KMS-11 (cell line): ENCODE data around the gene TTLL13.

Source experiments
- H2AFZ ChIP-seq: fragments of 200-600 bp; sonication (generic); 2 replicates; pipeline ENCODE4 v1.6.1; 2016; ENCODE audit warnings: antibody characterized with exemption, mixed run types, low read depth
- H3K27ac ChIP-seq: fragments of 200-600 bp; sonication (generic); 2 replicates; pipeline ENCODE4 v1.6.1; 2016; ENCODE audit warnings: mild to moderate bottlenecking, mixed run types
- H3K27me3 ChIP-seq: fragments of 200-600 bp; sonication (generic); 2 replicates; pipeline ENCODE4 v1.6.1; 2017; ENCODE audit warnings: mild to moderate bottlenecking, low read depth, mixed run types, moderate library complexity; ENCODE audit not compliant: insufficient read depth
- H3K36me3 ChIP-seq: fragments of 200-600 bp; sonication (generic); 2 replicates; pipeline ENCODE4 v1.6.1; 2017; ENCODE audit warnings: mild to moderate bottlenecking, mixed run types; ENCODE audit not compliant: insufficient read depth
- H3K4me1 ChIP-seq: fragments of 200-600 bp; sonication (generic); 2 replicates; pipeline ENCODE4 v1.6.1; 2016; ENCODE audit warnings: mild to moderate bottlenecking, low read depth, mixed run types; ENCODE audit not compliant: poor library complexity, severe bottlenecking
- H3K4me2 ChIP-seq: fragments of 200-600 bp; sonication (generic); 2 replicates; pipeline ENCODE4 v1.7.0; 2016; ENCODE audit warnings: mild to moderate bottlenecking, mixed run types
- H3K4me3 ChIP-seq: fragments of 200-600 bp; sonication (generic); IDR thresholded peaks from 2 replicates; pipeline ENCODE4 v1.6.1; 2017; ENCODE audit warnings: low read depth, low read length, mixed read lengths; ENCODE audit not compliant: insufficient read depth
- H3K79me2 ChIP-seq: fragments of 200-600 bp; sonication (generic); 2 replicates; pipeline ENCODE4 v1.6.1; 2016; ENCODE audit warnings: low read depth, mixed run types; ENCODE audit not compliant: insufficient read depth
- H3K9ac ChIP-seq: fragments of 200-600 bp; sonication (generic); 2 replicates; pipeline ENCODE4 v1.6.1; 2016; ENCODE audit warnings: mild to moderate bottlenecking, mixed run types
- H4K20me1 ChIP-seq: fragments of 200-600 bp; sonication (generic); 2 replicates; pipeline ENCODE4 v1.6.1; 2016; ENCODE audit warnings: mild to moderate bottlenecking, mixed run types; ENCODE audit not compliant: insufficient read depth
- CTCF ChIP-seq: fragments of 200-600 bp; sonication (generic); conservative IDR thresholded peaks from 2 replicates; pipeline ENCODE4 v1.6.1; 2017; ENCODE audit warnings: low read depth, mild to moderate bottlenecking, antibody characterized with exemption, low read length, moderate library complexity, mixed read lengths

Gene TTLL13

GRCh38 chr15:90205050-90205848 is 44.1 kb upstream of the TTLL13 start:
- Histone ChIP-seq H3K4me1 (peaks cover 24% of the 10 kb centered on the region), H3K4me2 (no peak overlapping the region), H3K36me3 (no peaks in the 10 kb centered on the region), H3K9ac (no peak overlapping the region), H3K79me2 (peaks cover 23% of the 10 kb centered on the region), H4K20me1 (no peaks in the 10 kb centered on the region), H2AFZ (no peak overlapping the region), H3K27ac (no peak overlapping the region), H3K4me3 (no peak overlapping the region), H3K27me3 (no peaks in the 10 kb centered on the region)
- no peak for TF ChIP-seq CTCF

GRCh38 chr15:90205886-90206285 is 43.5 kb upstream of the TTLL13 start:
- H4K20me1 ChIP-seq = no peaks in the 10 kb centered on the region
- H3K4me1 ChIP-seq = peaks cover 19% of the 10 kb centered on the region
- no peak overlapping the region for H2AFZ ChIP-seq
- no peak for TF ChIP-seq CTCF
- H3K4me2 ChIP-seq = no peak overlapping the region
- no peak overlapping the region for H3K4me3 ChIP-seq
- H3K36me3 ChIP-seq = no peaks in the 10 kb centered on the region
- H3K79me2 ChIP-seq = peaks cover 23% of the 10 kb centered on the region
- H3K9ac ChIP-seq = no peak overlapping the region
- H3K27me3 ChIP-seq = no peaks in the 10 kb centered on the region
- H3K27ac ChIP-seq = no peak overlapping the region

GRCh38 chr15:90207252-90207651 is 42.1 kb upstream of the TTLL13 start:
- peaks cover 18% of the 10 kb centered on the region for H3K79me2 ChIP-seq

GRCh38 chr15:90208356-90208755 is 41.0 kb upstream of the TTLL13 start:
- no peak overlapping the region for H2AFZ ChIP-seq
- H3K79me2 ChIP-seq = peaks cover 10% of the 10 kb centered on the region; the same call in 1 of the 2 replicates
- no peaks in the 10 kb centered on the region for H4K20me1 ChIP-seq
- H3K27me3 ChIP-seq = no peaks in the 10 kb centered on the region
- no peak overlapping the region for H3K4me3 ChIP-seq
- no peak overlapping the region for H3K9ac ChIP-seq
- TF ChIP-seq CTCF = no peak
- peaks cover 9% of the 10 kb centered on the region for H3K4me1 ChIP-seq
- no peak overlapping the region for H3K27ac ChIP-seq
- no peaks in the 10 kb centered on the region for H3K36me3 ChIP-seq
- no peak overlapping the region for H3K4me2 ChIP-seq

More at GRCh38 chr15:90207252-90207651, 42.1 kb upstream of the TTLL13 start:
- H3K4me1 ChIP-seq = peaks cover 16% of the 10 kb centered on the region
- no peak overlapping the region for H2AFZ ChIP-seq
- TF ChIP-seq CTCF = no peak
- no peaks in the 10 kb centered on the region for H3K36me3 ChIP-seq
- no peak overlapping the region for H3K9ac ChIP-seq
- no peak overlapping the region for H3K27ac ChIP-seq
- no peaks in the 10 kb centered on the region for H4K20me1 ChIP-seq
- no peak overlapping the region for H3K4me3 ChIP-seq
- H3K4me2 ChIP-seq = no peak overlapping the region
- H3K27me3 ChIP-seq = no peaks in the 10 kb centered on the region
